ENCODE data around the gene DHDDS. TPM values are rescaled to one million over a fixed set of nuclear protein-coding genes. Genes with fewer than 3 reads are reported as not detected.

DHDDS gene, protein sequence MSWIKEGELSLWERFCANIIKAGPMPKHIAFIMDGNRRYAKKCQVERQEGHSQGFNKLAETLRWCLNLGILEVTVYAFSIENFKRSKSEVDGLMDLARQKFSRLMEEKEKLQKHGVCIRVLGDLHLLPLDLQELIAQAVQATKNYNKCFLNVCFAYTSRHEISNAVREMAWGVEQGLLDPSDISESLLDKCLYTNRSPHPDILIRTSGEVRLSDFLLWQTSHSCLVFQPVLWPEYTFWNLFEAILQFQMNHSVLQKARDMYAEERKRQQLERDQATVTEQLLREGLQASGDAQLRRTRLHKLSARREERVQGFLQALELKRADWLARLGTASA
- polyA plus RNA-seq (26.2 and 28.9 TPM in 2 replicates), polyA minus RNA-seq (53.6 and 55.0 TPM in 2 replicates)

DNA sequence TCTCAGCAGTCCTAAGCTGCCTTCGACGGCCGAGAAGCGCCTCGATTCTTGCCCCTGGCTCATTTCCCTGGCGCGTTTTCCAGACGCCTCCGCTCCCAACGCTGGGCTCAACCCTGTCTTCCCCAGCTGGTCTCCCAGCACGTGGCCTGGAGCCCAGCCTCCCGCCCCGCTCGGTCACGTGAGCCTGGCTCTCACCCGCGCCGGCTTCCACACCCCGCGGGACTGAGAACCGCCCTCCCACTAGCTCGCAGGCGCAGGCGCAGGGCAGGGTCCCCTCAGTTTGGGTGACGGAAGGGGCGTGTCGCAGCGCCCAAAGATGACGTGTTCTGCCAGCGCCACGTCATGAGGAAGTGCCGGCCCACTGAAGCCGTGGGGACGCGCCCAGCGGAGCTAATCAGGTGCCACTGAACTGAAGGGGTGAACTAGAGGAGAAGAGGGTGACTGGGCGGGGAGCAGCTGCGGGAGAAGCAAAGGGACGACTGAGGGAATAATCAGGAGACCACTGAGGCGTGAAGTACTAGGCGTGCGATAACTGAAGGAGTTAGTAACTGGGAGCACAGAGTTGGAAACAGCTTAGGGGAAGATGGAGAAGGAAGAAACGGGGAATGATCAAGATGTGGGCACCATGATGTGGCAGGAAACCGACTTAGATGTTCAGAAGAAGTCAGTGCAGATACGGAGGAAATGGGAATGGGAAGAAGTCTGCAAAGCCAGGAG, at the start of gene DHDDS:
TSS of gene DHDDS (plus strand) at position 343 of the 717 bp plus-strand sequence. CDS start 625 bp downstream, outside the sequence.
- Histone ChIP-seq H4K20me1 (ENCODE audit: insufficient read depth) (no peaks in the 10 kb centered on the region), H3K36me3 (ENCODE audit: insufficient read depth, low read length) (no peaks in the 10 kb centered on the region)

DNA sequence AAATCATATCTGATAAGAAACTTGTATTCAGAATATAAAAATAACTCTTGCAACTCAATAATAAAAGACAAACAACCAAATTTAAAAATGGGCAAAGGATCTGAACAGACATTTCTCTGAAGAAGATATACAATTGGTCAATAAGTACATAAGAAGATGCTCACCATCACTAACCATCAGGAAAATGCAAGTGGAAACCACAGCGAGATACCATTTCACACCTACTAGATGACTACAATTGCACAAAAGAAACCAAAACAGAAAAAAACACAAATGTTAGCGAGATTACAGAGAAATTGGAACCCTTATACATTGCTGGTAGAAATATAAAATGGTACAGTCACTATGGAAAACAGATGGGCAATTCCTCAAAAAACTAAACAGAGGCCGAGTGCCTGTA, 48.0 kb upstream of the DHDDS start:
- Histone ChIP-seq H3K9ac (ENCODE audit: low read length) (no peak overlapping the region), H3F3A (ENCODE audit: insufficient read depth, low read length, poor library complexity, severe bottlenecking) (no peaks in the 10 kb centered on the region), H4K20me1 (ENCODE audit: insufficient read depth) (no peaks in the 10 kb centered on the region), H3K9me3 (ENCODE audit: low read length) (no peaks in the 10 kb centered on the region), H3K4me2 (ENCODE audit: low read length) (no peak overlapping the region), H3K9me2 (ENCODE audit: insufficient read depth, low read length) (no peaks in the 10 kb centered on the region), H3K27ac (ENCODE audit: low read length) (no peak overlapping the region), H3K27me3 (ENCODE audit: insufficient read depth, low read depth, low read length) (no peaks in the 10 kb centered on the region), H2AFZ (ENCODE audit: low read depth, low read length) (no peak overlapping the region), H3K79me2 (replicated peaks; ENCODE audit: insufficient read depth, low read length) (no peaks in the 10 kb centered on the region), H3K4me3 (ENCODE audit: low read length) (no peak overlapping the region), H3K36me3 (ENCODE audit: insufficient read depth, low read length) (no peaks in the 10 kb centered on the region)
- no peak for TF ChIP-seq RAD21 (conservative IDR thresholded peaks at IDR 0.05)
- no peak for TF ChIP-seq EP300 (conservative IDR thresholded peaks at IDR 0.05; ENCODE audit: poor library complexity, severe bottlenecking)
- no peak for TF ChIP-seq SMC3 (conservative IDR thresholded peaks at IDR 0.05; ENCODE audit: poor library complexity)
- TF ChIP-seq, protein P1, sequence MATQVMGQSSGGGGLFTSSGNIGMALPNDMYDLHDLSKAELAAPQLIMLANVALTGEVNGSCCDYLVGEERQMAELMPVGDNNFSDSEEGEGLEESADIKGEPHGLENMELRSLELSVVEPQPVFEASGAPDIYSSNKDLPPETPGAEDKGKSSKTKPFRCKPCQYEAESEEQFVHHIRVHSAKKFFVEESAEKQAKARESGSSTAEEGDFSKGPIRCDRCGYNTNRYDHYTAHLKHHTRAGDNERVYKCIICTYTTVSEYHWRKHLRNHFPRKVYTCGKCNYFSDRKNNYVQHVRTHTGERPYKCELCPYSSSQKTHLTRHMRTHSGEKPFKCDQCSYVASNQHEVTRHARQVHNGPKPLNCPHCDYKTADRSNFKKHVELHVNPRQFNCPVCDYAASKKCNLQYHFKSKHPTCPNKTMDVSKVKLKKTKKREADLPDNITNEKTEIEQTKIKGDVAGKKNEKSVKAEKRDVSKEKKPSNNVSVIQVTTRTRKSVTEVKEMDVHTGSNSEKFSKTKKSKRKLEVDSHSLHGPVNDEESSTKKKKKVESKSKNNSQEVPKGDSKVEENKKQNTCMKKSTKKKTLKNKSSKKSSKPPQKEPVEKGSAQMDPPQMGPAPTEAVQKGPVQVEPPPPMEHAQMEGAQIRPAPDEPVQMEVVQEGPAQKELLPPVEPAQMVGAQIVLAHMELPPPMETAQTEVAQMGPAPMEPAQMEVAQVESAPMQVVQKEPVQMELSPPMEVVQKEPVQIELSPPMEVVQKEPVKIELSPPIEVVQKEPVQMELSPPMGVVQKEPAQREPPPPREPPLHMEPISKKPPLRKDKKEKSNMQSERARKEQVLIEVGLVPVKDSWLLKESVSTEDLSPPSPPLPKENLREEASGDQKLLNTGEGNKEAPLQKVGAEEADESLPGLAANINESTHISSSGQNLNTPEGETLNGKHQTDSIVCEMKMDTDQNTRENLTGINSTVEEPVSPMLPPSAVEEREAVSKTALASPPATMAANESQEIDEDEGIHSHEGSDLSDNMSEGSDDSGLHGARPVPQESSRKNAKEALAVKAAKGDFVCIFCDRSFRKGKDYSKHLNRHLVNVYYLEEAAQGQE (IDR thresholded peaks at IDR 0.05; ENCODE audit: borderline replicate concordance) = no peak
- TF ChIP-seq MXI1 (conservative IDR thresholded peaks at IDR 0.05; ENCODE audit: poor library complexity, severe bottlenecking) = no peak
- no peak for TF ChIP-seq POLR2AphosphoS5 (IDR thresholded peaks at IDR 0.05)
- TF ChIP-seq, protein P2, sequence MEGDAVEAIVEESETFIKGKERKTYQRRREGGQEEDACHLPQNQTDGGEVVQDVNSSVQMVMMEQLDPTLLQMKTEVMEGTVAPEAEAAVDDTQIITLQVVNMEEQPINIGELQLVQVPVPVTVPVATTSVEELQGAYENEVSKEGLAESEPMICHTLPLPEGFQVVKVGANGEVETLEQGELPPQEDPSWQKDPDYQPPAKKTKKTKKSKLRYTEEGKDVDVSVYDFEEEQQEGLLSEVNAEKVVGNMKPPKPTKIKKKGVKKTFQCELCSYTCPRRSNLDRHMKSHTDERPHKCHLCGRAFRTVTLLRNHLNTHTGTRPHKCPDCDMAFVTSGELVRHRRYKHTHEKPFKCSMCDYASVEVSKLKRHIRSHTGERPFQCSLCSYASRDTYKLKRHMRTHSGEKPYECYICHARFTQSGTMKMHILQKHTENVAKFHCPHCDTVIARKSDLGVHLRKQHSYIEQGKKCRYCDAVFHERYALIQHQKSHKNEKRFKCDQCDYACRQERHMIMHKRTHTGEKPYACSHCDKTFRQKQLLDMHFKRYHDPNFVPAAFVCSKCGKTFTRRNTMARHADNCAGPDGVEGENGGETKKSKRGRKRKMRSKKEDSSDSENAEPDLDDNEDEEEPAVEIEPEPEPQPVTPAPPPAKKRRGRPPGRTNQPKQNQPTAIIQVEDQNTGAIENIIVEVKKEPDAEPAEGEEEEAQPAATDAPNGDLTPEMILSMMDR (IDR thresholded peaks at IDR 0.05; ENCODE audit: poor library complexity, severe bottlenecking) = no peak

More for the DNA sequence above, at the start of gene DHDDS:
- H3K9me3 ChIP-seq (ENCODE audit: low read length) = no peaks in the 10 kb centered on the region
- peaks cover 8% of the 10 kb centered on the region for H3K79me2 ChIP-seq (replicated peaks; ENCODE audit: insufficient read depth, low read length)
- H3K9ac ChIP-seq (ENCODE audit: low read length) = peak within 1 kb of the TSS; percentile 72
- peak within 1 kb of the TSS; percentile 93 for H3K4me2 ChIP-seq (ENCODE audit: low read length)
- TF ChIP-seq EP300 (conservative IDR thresholded peaks at IDR 0.05; ENCODE audit: poor library complexity, severe bottlenecking) = peak; percentile 90
- peak; percentile 96 for TF ChIP-seq MXI1 (conservative IDR thresholded peaks at IDR 0.05; ENCODE audit: poor library complexity, severe bottlenecking)
- no peak for TF ChIP-seq EZH2 (IDR thresholded peaks at IDR 0.05; ENCODE audit: borderline replicate concordance, insufficient read depth, low read length, poor library complexity, severe bottlenecking)
- TF ChIP-seq, protein P2 (IDR thresholded peaks at IDR 0.05; ENCODE audit: poor library complexity, severe bottlenecking) = peak; percentile 21
- TF ChIP-seq RAD21 (conservative IDR thresholded peaks at IDR 0.05) = peak; percentile 47
- TF ChIP-seq SMC3 (conservative IDR thresholded peaks at IDR 0.05; ENCODE audit: poor library complexity) = peak; percentile 61
- peak; percentile 60 for TF ChIP-seq TAF1 (IDR thresholded peaks at IDR 0.05; ENCODE audit: low read depth)
- TF ChIP-seq POLR2AphosphoS5 (IDR thresholded peaks at IDR 0.05) = peak; percentile 95
- TF ChIP-seq, protein P1 (IDR thresholded peaks at IDR 0.05; ENCODE audit: borderline replicate concordance) = peak; percentile 72
- peak within 1 kb of the TSS; percentile 78 for H3K4me3 ChIP-seq (ENCODE audit: low read length)
- peak within 1 kb of the TSS; percentile 86 for H3K27ac ChIP-seq (ENCODE audit: low read length)
- H3K9me2 ChIP-seq (ENCODE audit: insufficient read depth, low read length) = no peaks in the 10 kb centered on the region
- H2AFZ ChIP-seq (ENCODE audit: low read depth, low read length) = peak within 1 kb of the TSS; percentile 96
- peaks cover 6% of the 10 kb centered on the region for H3F3A ChIP-seq (ENCODE audit: insufficient read depth, low read length, poor library complexity, severe bottlenecking)
- no peaks in the 10 kb centered on the region for H3K27me3 ChIP-seq (ENCODE audit: insufficient read depth, low read depth, low read length)
